Fibroblast of skin of right quadriceps (primary cell): ENCODE measurements around the gene SLC22A16.
"Not testable (repeated sequence)": the region's sequence is repeated elsewhere in the genome, so short reads cannot be mapped to it uniquely, and the experiment has no call there.

Experiments
- DNase-seq: peaks from one replicate; pipeline ENCODE4 v3.0.0-alpha.2; 2013

The SLC22A16 gene

GRCh38 chr6:110488606-110489190 lies 12.3 kb upstream of the SLC22A16 start:
- no peak for DNase-seq

GRCh38 chr6:110487968-110488381 lies 11.6 kb upstream of the SLC22A16 start:
- DNase-seq, result not testable (repeated sequence)

GRCh38 chr6:110486756-110487155 lies 10.3 kb upstream of the SLC22A16 start:
- DNase-seq, result no peak

GRCh38 chr6:110485491-110485890 lies 9.1 kb upstream of the SLC22A16 start:
- DNase-seq, result no peak

- DNase-seq, result no peak
Measured at GRCh38 chr6:110484321-110484720, 7.9 kb upstream of the SLC22A16 start.

GRCh38 chr6:110482774-110483400 lies 6.5 kb upstream of the SLC22A16 start:
- DNase-seq, result no peak

- DNase-seq, result no peak
Measured at GRCh38 chr6:110481081-110481480, 4.7 kb upstream of the SLC22A16 start.

GRCh38 chr6:110475066-110475653 lies 1.3 kb downstream of the SLC22A16 start:
- DNase-seq, result no peak

GRCh38 chr6:110474500-110474899 lies 1.9 kb downstream of the SLC22A16 start:
- no peak for DNase-seq

GRCh38 chr6:110472739-110473138 lies 3.7 kb downstream of the SLC22A16 start:
- no peak for DNase-seq

GRCh38 chr6:110471726-110472365 lies 4.6 kb downstream of the SLC22A16 start:
- DNase-seq, result no peak

GRCh38 chr6:110468731-110469130 lies 7.7 kb downstream of the SLC22A16 start:
- DNase-seq, result no peak

GRCh38 chr6:110467566-110468140 lies 8.8 kb downstream of the SLC22A16 start:
- DNase-seq, result no peak

GRCh38 chr6:110462884-110463481 lies 13.4 kb downstream of the SLC22A16 start:
- DNase-seq, result no peak

GRCh38 chr6:110461376-110461775 lies 15.0 kb downstream of the SLC22A16 start:
- DNase-seq, result no peak

- DNase-seq, result no peak
Measured at GRCh38 chr6:110459137-110459536, 17.3 kb downstream of the SLC22A16 start.

- DNase-seq, result no peak
Measured at GRCh38 chr6:110458476-110458875, 17.9 kb downstream of the SLC22A16 start.

GRCh38 chr6:110457567-110458175 lies 18.7 kb downstream of the SLC22A16 start:
- DNase-seq, result not testable (repeated sequence)

- DNase-seq, result no peak
Measured at GRCh38 chr6:110456694-110457093, 19.7 kb downstream of the SLC22A16 start.

- DNase-seq, result no peak
Measured at GRCh38 chr6:110449541-110449895, 26.9 kb downstream of the SLC22A16 start.

- no peak for DNase-seq
Measured at GRCh38 chr6:110448846-110449540, 27.4 kb downstream of the SLC22A16 start.

- DNase-seq, result no peak
Measured at GRCh38 chr6:110447761-110448160, 28.7 kb downstream of the SLC22A16 start.
